A673 (cell line): Measurements from ENCODE around the gene CDK13.

Experiments
- CTCF ChIP-seq: fragments of 300-800, 200-600 bp; sonication (generic); conservative IDR thresholded peaks from 2 replicates; pipeline ENCODE4 v1.5.1; 2017; ENCODE audit warnings: low read depth, mild to moderate bottlenecking, antibody characterized with exemption, low read length, moderate library complexity, mixed read lengths
- EZH2 ChIP-seq: fragments of 200-600 bp; sonication (generic); IDR thresholded peaks from 2 replicates; pipeline ENCODE4 v1.6.1; 2017; ENCODE audit warnings: borderline replicate concordance, low read depth, mild to moderate bottlenecking, mixed read lengths, antibody characterized with exemption, low read length; ENCODE audit not compliant: poor library complexity, severe bottlenecking

- TF ChIP-seq CTCF (no peak), EZH2 (no peak)
Measured at GRCh38 chr7:39934132-39934531, 15.9 kb upstream of the CDK13 start.
